GM06990 (cell line): ENCODE results near the gene NAB2.

Source experiments
- DNase-seq: peaks from one replicate; pipeline ENCODE4 v3.0.0-alpha.2; 2011; ENCODE audit not compliant: insufficient read length; ENCODE audit errors: extremely low read depth
- H3K27me3 ChIP-seq: replicated peaks from 2 replicates; pipeline ENCODE4 v1.6.0; 2011; ENCODE audit warnings: low read length; ENCODE audit not compliant: control insufficient read depth, insufficient read depth
- H3K36me3 ChIP-seq: 2 replicates; pipeline ENCODE4 v1.5.1; 2011; ENCODE audit warnings: low read length; ENCODE audit not compliant: control insufficient read depth, insufficient read depth
- H3K4me3 ChIP-seq: replicated peaks from 2 replicates; pipeline ENCODE4 v1.5.1; 2011; ENCODE audit warnings: low read depth, mild to moderate bottlenecking, control low read depth, low read length
- TF ChIP-seq, protein P1 (sequence below): IDR thresholded peaks from 2 replicates; pipeline ENCODE4 v1.5.1; 2011; ENCODE audit warnings: low read length, control low read depth, mild to moderate bottlenecking, inconsistent platforms; ENCODE audit not compliant: insufficient read depth, poor library complexity, severe bottlenecking

The NAB2 gene

DNA sequence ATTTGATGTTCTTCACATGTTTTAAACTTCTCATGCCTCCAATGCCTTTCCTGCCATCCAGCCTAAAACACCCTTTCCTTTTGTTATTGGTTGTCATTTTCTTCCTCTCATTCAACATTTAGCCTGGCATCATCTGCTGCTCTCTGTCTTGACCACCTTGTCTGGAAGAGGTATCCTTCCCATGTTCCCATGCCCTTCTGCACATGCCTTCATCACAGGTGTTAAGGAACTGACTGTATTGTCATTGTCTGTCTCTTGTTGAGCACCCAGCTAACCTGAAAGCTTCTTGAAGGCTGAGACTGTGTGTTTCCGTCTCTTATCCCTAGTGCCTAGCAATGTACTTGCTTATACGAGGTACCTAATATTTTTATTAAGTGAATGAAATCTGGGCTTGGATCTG is 34.9 kb downstream of the NAB2 start:
- no peaks in the 10 kb centered on the region for H3K36me3 ChIP-seq
- no peak overlapping the region for H3K4me3 ChIP-seq
- TF ChIP-seq, protein P1, sequence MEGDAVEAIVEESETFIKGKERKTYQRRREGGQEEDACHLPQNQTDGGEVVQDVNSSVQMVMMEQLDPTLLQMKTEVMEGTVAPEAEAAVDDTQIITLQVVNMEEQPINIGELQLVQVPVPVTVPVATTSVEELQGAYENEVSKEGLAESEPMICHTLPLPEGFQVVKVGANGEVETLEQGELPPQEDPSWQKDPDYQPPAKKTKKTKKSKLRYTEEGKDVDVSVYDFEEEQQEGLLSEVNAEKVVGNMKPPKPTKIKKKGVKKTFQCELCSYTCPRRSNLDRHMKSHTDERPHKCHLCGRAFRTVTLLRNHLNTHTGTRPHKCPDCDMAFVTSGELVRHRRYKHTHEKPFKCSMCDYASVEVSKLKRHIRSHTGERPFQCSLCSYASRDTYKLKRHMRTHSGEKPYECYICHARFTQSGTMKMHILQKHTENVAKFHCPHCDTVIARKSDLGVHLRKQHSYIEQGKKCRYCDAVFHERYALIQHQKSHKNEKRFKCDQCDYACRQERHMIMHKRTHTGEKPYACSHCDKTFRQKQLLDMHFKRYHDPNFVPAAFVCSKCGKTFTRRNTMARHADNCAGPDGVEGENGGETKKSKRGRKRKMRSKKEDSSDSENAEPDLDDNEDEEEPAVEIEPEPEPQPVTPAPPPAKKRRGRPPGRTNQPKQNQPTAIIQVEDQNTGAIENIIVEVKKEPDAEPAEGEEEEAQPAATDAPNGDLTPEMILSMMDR: no peak
- peaks cover 4% of the 10 kb centered on the region for H3K27me3 ChIP-seq
- DNase-seq: no peak

DNA sequence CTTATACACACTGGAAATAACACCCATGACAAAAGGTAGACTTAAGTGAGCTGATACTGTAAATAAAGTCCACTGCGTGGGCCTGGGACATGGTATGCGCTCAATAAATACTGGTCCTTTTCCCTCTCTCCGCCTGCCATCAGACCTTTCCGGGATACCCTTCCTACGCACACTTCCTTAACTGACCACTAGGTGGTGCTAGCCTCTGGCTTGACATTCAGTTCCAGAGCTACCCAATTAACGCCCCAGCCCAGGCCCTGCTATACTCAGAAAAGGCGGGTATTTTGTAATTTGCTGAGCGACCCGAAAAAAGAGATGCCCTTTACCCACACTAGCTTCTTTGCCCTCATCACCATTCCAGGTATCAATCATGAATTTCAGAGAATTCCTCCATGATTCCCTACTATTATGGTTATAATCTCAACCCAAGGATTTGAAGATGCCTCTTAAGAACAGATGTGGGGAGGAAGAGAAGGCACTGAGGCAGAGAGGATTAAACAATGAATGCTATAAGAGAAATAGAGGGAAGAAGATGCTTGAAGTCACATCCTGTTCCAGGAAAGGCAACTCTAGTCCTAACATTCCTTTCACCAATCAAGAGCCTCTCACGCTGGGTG is 35.5 kb downstream of the NAB2 start:
- no peaks in the 10 kb centered on the region for H3K36me3 ChIP-seq

DNA sequence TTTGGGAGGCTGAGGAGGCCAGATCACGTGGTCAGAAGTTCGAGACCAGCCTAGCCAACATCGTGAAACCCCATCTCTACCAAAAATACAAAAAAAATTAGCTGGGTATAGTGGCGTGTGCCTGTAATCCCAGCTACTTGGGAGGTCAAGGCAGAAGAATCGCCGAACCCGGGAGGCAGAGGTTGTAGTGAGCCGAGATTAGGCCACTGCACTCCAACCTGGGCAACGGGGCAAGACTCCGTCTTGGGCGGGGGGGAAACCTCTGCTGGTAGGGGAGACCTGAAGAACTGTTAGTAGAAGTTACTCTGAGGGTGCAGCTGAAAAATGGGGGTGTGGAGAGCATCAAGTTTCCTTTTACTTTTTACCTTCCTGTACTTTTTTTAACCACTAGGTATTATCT is 37.1 kb downstream of the NAB2 start:
- DNase-seq: no peak
- H3K4me3 ChIP-seq: no peak overlapping the region
- TF ChIP-seq, protein P1: no peak

More for the DNA sequence above, 35.5 kb downstream of the NAB2 start:
- no peak for DNase-seq
- TF ChIP-seq, protein P1: peak; percentile 94
- H3K27me3 ChIP-seq: peaks cover 4% of the 10 kb centered on the region
- H3K4me3 ChIP-seq: no peak overlapping the region

DNA sequence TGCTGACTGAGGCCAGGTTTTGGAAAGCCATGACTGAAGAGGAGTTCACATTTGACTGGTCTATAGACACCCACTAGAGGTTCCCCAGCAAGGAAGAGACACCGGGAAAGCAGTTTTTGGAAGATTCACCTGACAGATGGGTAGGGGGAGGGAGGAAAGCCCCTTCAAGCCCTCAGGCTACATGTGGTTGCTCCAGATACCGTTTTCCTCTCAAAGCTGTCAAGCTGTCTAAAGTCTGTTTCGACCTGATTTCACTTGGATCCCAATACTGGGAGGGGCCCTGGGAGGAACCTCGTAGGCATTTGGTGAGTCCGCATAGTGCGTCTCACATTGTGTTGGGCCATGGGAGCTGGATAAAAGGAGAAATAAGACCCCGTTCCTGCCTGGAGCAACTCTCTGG is 37.6 kb downstream of the NAB2 start:
- Histone ChIP-seq H3K4me3 (no peak overlapping the region), H3K36me3 (no peaks in the 10 kb centered on the region), H3K27me3 (peaks cover 4% of the 10 kb centered on the region)
- TF ChIP-seq, protein P1: no peak
- no peak for DNase-seq

More for the DNA sequence above, 37.1 kb downstream of the NAB2 start:
- Histone ChIP-seq H3K27me3 (peaks cover 4% of the 10 kb centered on the region), H3K36me3 (no peaks in the 10 kb centered on the region)

DNA sequence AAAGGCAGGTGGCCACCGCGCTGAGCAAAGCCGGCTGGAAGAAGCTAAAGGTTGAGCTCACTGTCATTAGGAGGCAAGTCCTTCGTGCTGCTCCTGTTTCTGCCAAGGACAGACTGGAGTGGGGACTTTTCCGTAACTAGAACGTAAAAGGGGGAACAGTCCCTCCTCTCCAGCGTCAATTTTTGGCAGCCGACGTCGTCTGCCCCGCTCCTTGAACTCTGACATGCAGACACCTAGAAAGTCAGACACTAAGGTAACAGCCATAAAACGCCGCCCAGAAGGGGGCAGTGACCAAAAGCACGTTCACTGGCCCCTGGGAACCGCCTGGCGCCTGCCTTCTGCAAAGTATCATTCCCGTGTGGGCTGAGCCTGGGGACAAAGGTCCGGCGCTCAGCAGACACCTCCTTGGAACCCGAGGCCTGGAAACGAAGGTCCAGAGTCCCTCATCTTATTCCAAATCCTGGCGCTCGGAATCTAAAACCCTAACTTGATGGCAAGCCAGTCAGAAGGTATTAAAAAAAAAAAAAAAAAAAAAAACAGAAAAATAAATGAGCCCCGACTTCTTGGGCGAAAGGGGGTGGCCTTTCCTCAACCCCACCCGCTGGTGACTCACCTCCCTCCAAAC is 38.3 kb downstream of the NAB2 start:
- H3K4me3 ChIP-seq: peak overlapping the region; percentile 61
- H3K27me3 ChIP-seq: peaks cover 4% of the 10 kb centered on the region
- TF ChIP-seq, protein P1: peak; percentile 52
- DNase-seq: peak; percentile 41
- H3K36me3 ChIP-seq: no peaks in the 10 kb centered on the region
